Measurements from ENCODE around the gene BACH1. TPM values are rescaled to one million over a fixed set of nuclear protein-coding genes. Genes with fewer than 3 reads are reported as not detected.
A peak's percentile ranks its signal among the peaks of the same experiment; 100 is the strongest.

BACH1 gene
- total RNA-seq, 1 donor from 2014 or later = 93.1 TPM

GRCh38 chr21:29261555-29262540, 36.9 kb upstream of the BACH1 start:
- DNase-seq (ENCODE audit: low read depth) (no peak), FAIRE-seq (no peak)
- Histone ChIP-seq H3K4me3 (ENCODE audit: insufficient read depth, low read depth, low read length) (no peak overlapping the region), H4K20me1 (ENCODE audit: insufficient read depth, low read length) (no peaks in the 10 kb centered on the region), H3K36me3 (ENCODE audit: insufficient read depth, low read length) (no peaks in the 10 kb centered on the region), H3K27me3 (ENCODE audit: insufficient read depth, low read length) (no peaks in the 10 kb centered on the region), H3K9ac (ENCODE audit: low read length) (no peak overlapping the region), H3K79me2 (ENCODE audit: insufficient read depth, low read length) (no peaks in the 10 kb centered on the region), H3K4me2 (ENCODE audit: low read length) (no peak overlapping the region), H3K9me3 (ENCODE audit: insufficient read depth, low read depth, low read length) (no peaks in the 10 kb centered on the region), H2AFZ (ENCODE audit: low read depth, low read length) (no peak overlapping the region), H3K27ac (ENCODE audit: low read depth, low read length) (no peak overlapping the region), H3K4me1 (ENCODE audit: insufficient read depth, low read length) (peaks cover 15% of the 10 kb centered on the region)
- no peak overlapping the region for H3K4me3 Mint-ChIP-seq (ENCODE audit: unreplicated experiment)
- H3K9me3 Mint-ChIP-seq (ENCODE audit: unreplicated experiment) = no peaks in the 10 kb centered on the region
- H3K27ac Mint-ChIP-seq (ENCODE audit: unreplicated experiment) = peak overlapping the region; percentile 56
- no peaks in the 10 kb centered on the region for H3K27me3 Mint-ChIP-seq (ENCODE audit: low read depth, unreplicated experiment)
- H3K36me3 Mint-ChIP-seq (ENCODE audit: low read depth, unreplicated experiment) = peaks cover 1% of the 10 kb centered on the region
- H3K4me1 Mint-ChIP-seq (ENCODE audit: low read depth, unreplicated experiment) = peaks cover 19% of the 10 kb centered on the region
- TF ChIP-seq EZH2 (IDR thresholded peaks at IDR 0.05; ENCODE audit: insufficient read depth, low read length) (no peak), CTCF (IDR thresholded peaks at IDR 0.05; ENCODE audit: insufficient read depth, low read depth, low read length) (no peak)

GRCh38 chr21:29264721-29265120, 34.0 kb upstream of the BACH1 start:
- TF ChIP-seq CTCF (IDR thresholded peaks at IDR 0.05; ENCODE audit: insufficient read depth, low read depth, low read length) (no peak), EZH2 (IDR thresholded peaks at IDR 0.05; ENCODE audit: insufficient read depth, low read length) (no peak)
- Histone ChIP-seq H3K79me2 (ENCODE audit: insufficient read depth, low read length) (no peaks in the 10 kb centered on the region), H3K9me3 (ENCODE audit: insufficient read depth, low read depth, low read length) (no peaks in the 10 kb centered on the region), H3K27me3 (ENCODE audit: insufficient read depth, low read length) (no peaks in the 10 kb centered on the region), H2AFZ (ENCODE audit: low read depth, low read length) (no peak overlapping the region), H4K20me1 (ENCODE audit: insufficient read depth, low read length) (no peaks in the 10 kb centered on the region), H3K4me2 (ENCODE audit: low read length) (no peak overlapping the region), H3K4me1 (ENCODE audit: insufficient read depth, low read length) (peaks cover under 1% of the 10 kb centered on the region), H3K9ac (ENCODE audit: low read length) (no peak overlapping the region), H3K36me3 (ENCODE audit: insufficient read depth, low read length) (no peaks in the 10 kb centered on the region), H3K4me3 (ENCODE audit: insufficient read depth, low read depth, low read length) (no peak overlapping the region), H3K27ac (ENCODE audit: low read depth, low read length) (no peak overlapping the region)
- FAIRE-seq = no peak
- Mint-ChIP-seq H3K27ac (ENCODE audit: unreplicated experiment) (peak overlapping the region; percentile 87), H3K9me3 (ENCODE audit: unreplicated experiment) (no peaks in the 10 kb centered on the region), H3K36me3 (ENCODE audit: low read depth, unreplicated experiment) (peaks cover 1% of the 10 kb centered on the region), H3K4me3 (ENCODE audit: unreplicated experiment) (no peak overlapping the region), H3K4me1 (ENCODE audit: low read depth, unreplicated experiment) (peaks cover 6% of the 10 kb centered on the region), H3K27me3 (ENCODE audit: low read depth, unreplicated experiment) (no peaks in the 10 kb centered on the region)
- no peak for DNase-seq (ENCODE audit: low read depth)

Measured in astrocyte (in vitro differentiated cells and primary cell).